22Rv1 (cell line): Measurements from ENCODE around the gene HOXD10.

Experiments
- H3K27ac ChIP-seq: fragments of 450-650 bp; 2 replicates; pipeline ENCODE4 v1.5.1; 2017
- ZFX ChIP-seq: fragments of 450-650 bp; IDR thresholded peaks from 2 replicates; pipeline ENCODE4 v1.6.1; 2017; ENCODE audit warnings: antibody characterized with exemption, borderline replicate concordance
- TF ChIP-seq, protein P1 (sequence below): fragments of 450-650 bp; IDR thresholded peaks from 2 replicates; pipeline ENCODE4 v1.5.1; 2017; ENCODE audit warnings: mild to moderate bottlenecking

HOXD10 gene

GRCh38 chr2:176107731-176108181 is 8.8 kb upstream of the HOXD10 start:
- H3K27ac ChIP-seq: no peak overlapping the region
- no peak for TF ChIP-seq ZFX
- TF ChIP-seq, protein P1, sequence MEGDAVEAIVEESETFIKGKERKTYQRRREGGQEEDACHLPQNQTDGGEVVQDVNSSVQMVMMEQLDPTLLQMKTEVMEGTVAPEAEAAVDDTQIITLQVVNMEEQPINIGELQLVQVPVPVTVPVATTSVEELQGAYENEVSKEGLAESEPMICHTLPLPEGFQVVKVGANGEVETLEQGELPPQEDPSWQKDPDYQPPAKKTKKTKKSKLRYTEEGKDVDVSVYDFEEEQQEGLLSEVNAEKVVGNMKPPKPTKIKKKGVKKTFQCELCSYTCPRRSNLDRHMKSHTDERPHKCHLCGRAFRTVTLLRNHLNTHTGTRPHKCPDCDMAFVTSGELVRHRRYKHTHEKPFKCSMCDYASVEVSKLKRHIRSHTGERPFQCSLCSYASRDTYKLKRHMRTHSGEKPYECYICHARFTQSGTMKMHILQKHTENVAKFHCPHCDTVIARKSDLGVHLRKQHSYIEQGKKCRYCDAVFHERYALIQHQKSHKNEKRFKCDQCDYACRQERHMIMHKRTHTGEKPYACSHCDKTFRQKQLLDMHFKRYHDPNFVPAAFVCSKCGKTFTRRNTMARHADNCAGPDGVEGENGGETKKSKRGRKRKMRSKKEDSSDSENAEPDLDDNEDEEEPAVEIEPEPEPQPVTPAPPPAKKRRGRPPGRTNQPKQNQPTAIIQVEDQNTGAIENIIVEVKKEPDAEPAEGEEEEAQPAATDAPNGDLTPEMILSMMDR: no peak

DNA sequence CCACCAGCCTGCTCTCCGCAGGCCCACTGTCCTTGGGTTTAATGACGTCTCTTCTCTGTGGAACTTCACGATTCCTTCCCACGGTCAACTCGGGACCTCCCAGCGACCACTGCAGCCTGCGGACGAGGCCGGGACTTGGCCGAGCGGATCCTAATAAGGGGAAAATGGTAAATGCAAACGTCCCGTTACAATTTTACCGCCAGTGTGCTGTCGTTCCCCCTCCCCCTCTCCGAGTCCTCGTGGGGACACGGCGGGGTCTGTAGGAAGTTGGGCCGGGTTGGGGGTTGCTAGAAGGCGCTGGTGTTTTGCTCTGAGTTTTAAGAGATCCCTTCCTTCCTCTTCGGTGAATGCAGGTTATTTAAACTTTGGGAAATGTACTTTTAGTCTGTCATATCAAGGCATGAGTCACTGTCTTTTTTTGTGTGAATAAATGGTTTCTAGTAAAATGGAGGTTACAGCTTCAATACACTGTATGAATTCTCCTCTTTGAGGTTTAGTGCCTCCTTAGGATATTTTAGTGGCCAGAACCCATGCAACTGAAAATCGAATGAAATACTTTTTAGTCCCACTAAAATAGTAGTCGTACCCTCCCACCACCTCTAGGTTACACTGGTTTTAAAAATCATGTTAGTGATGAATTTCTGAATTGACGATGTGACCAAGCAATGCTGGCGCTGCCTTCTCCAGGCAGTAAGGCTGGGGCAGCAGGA is 7.2 kb upstream of the HOXD10 start:
- TF ChIP-seq, protein P1: no peak
- TF ChIP-seq ZFX: no peak
- H3K27ac ChIP-seq: no peak overlapping the region

- TF ChIP-seq, protein P1: no peak
- no peak for TF ChIP-seq ZFX
- H3K27ac ChIP-seq: no peak overlapping the region
Observed at GRCh38 chr2:176109946-176110345, 6.6 kb upstream of the HOXD10 start.

DNA sequence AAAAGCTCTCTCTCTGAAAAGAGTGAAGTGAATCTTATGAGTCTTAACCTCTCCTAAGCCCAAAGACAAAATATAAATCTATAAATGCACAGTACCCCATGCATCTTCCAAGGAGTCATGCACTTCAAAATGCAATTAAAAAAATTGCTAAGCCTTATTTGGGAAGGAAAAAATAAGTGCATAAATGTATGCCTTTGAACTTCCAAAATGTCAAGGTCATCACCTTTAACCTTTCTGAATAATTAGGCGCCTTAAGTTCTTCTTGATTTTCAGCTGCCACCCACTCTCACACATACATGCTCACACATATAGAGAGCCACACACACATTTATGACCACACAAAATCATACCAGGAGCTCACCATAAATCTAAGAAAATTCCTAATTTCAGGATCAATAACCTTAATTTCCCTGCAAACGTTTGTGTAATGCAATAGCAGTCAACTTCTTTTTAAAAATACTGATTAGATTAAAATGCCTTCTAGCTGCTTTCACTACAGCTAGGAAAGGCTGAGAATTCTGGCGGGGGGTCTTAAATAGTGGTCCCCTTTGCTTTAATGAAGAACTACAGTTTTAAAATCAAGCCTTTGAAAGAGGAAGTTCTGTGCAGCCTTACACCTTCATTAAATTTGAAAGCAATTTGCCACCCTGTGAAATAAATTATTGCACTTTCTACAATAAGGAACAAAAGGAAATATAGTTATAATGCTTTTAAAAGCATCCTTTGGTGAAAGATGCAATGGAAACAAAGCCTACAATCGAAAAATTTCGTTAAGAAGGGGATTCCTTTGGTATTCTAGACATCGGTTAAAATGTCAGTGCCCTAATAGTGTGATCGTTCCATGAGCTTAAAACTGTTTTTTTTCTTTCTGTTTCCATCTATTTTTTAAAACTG is 5.9 kb upstream of the HOXD10 start:
- H3K27ac ChIP-seq: no peak overlapping the region
- TF ChIP-seq, protein P1: no peak
- no peak for TF ChIP-seq ZFX

DNA sequence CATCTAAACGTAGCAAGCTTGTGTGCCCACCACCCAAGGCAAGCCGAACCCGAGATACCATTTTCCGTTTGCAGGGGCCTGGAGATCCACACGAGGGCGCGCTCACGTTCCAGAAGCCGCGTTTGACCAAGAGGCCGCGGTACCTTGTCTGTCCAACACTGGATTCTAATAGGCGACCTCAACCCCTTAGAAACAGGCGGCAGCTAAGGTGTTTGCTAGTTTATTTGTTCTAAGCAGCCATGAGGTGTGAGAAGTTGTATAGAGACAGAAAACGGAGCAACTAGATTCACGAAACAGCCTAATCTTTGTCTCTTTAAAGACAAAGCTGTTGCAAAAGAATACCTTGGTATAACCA is 5.3 kb upstream of the HOXD10 start:
- H3K27ac ChIP-seq: no peak overlapping the region
- no peak for TF ChIP-seq ZFX
- TF ChIP-seq, protein P1: peak; percentile 78

- TF ChIP-seq, protein P1: no peak
- TF ChIP-seq ZFX: no peak
- no peak overlapping the region for H3K27ac ChIP-seq
Observed at GRCh38 chr2:176111846-176112374, 4.7 kb upstream of the HOXD10 start.
